SK-N-SH treated with all-trans-retinoic acid at 6 μM for 48 hours (cell line): ENCODE results near the gene PSMD12.

Experiments used
- ATAC-seq: fragments of 200-7000 bp; cut with Tn5 transposase; 3 replicates; pipeline ENCODE4 v1.9.1; 2020; ENCODE audit warnings: mild to moderate bottlenecking, moderate library complexity
- ARNTL ChIP-seq: fragments of 450-650 bp; formaldehyde crosslinking; IDR thresholded peaks from 2 replicates; pipeline ENCODE4 v1.5.0; 2020; ENCODE audit warnings: low read depth, mild to moderate bottlenecking, moderate library complexity, borderline replicate concordance
- BACH2 ChIP-seq: fragments of 250-450 bp; sonication (Bioruptor Pico); IDR thresholded peaks from 2 replicates; pipeline ENCODE4 v1.9.0; 2021; ENCODE audit warnings: mild to moderate bottlenecking, borderline replicate concordance
- CSDC2 ChIP-seq: fragments of 250-450 bp; sonication (Bioruptor Pico); IDR thresholded peaks from 2 replicates; pipeline ENCODE4 v1.5.0; 2020; ENCODE audit warnings: mild to moderate bottlenecking, moderate library complexity
- ESRRG ChIP-seq: fragments of 250-450 bp; sonication (Bioruptor Pico); IDR thresholded peaks from 2 replicates; pipeline ENCODE4 v1.6.1; 2021; ENCODE audit warnings: mild to moderate bottlenecking
- ISL1 ChIP-seq: fragments of 250-450 bp; sonication (Bioruptor Pico); IDR thresholded peaks from 2 replicates; pipeline ENCODE4 v2.1.2; 2022; ENCODE audit warnings: mild to moderate bottlenecking, moderate library complexity
- OSR1 ChIP-seq: fragments of 250-450 bp; sonication (Bioruptor Pico); IDR thresholded peaks from 2 replicates; pipeline ENCODE4 v1.8.0; 2022; ENCODE audit warnings: moderate library complexity, mild to moderate bottlenecking, inconsistent platforms
- PPARA ChIP-seq: fragments of 250-450 bp; sonication (Bioruptor Pico); IDR thresholded peaks from 2 replicates; pipeline ENCODE4 v1.5.0; 2020; ENCODE audit warnings: mild to moderate bottlenecking, borderline replicate concordance
- RARB ChIP-seq: fragments of 250-450 bp; sonication (Bioruptor Pico); IDR thresholded peaks from 2 replicates; pipeline ENCODE4 v1.8.0; 2021; ENCODE audit warnings: mild to moderate bottlenecking, moderate library complexity
- TCF4 ChIP-seq: fragments of 250-450 bp; sonication (Bioruptor Pico); IDR thresholded peaks from 2 replicates; pipeline ENCODE4 v1.8.0; 2021; ENCODE audit warnings: mild to moderate bottlenecking, moderate library complexity, borderline replicate concordance
- TOX ChIP-seq: fragments of 250-450 bp; sonication (Bioruptor Pico); IDR thresholded peaks from 2 replicates; pipeline ENCODE4 v1.8.0; 2021; ENCODE audit warnings: mild to moderate bottlenecking, moderate library complexity, borderline replicate concordance
- ZC3H10 ChIP-seq: fragments of 250-450 bp; sonication (Bioruptor Pico); IDR thresholded peaks from 2 replicates; pipeline ENCODE4 v1.5.1; 2021; ENCODE audit warnings: mild to moderate bottlenecking, moderate library complexity
- ZFP3 ChIP-seq: fragments of 250-450 bp; sonication (Bioruptor Pico); IDR thresholded peaks from 2 replicates; pipeline ENCODE4 v1.5.0; 2020; ENCODE audit warnings: mild to moderate bottlenecking, moderate library complexity
- ZFP30 ChIP-seq: fragments of 450-650 bp; formaldehyde crosslinking; IDR thresholded peaks from 2 replicates; pipeline ENCODE4 v1.5.0; 2022; ENCODE audit warnings: mild to moderate bottlenecking, moderate library complexity
- ZNF565 ChIP-seq: fragments of 450-650 bp; formaldehyde crosslinking; conservative IDR thresholded peaks from 2 replicates; pipeline ENCODE4 v1.5.0; 2020; ENCODE audit warnings: low read depth, mild to moderate bottlenecking, moderate library complexity
- ZNF70 ChIP-seq: fragments of 450-650 bp; formaldehyde crosslinking; IDR thresholded peaks from 2 replicates; pipeline ENCODE4 v1.5.0; 2020; ENCODE audit warnings: mild to moderate bottlenecking, moderate library complexity
- ZNF8 ChIP-seq: fragments of 450-650 bp; formaldehyde crosslinking; IDR thresholded peaks from 2 replicates; pipeline ENCODE4 v1.5.0; 2020; ENCODE audit warnings: mild to moderate bottlenecking, moderate library complexity
- TF ChIP-seq, protein P1 (sequence below): fragments of 250-450 bp; sonication (Bioruptor Pico); IDR thresholded peaks from 2 replicates; pipeline ENCODE4 v1.8.0; 2020; ENCODE audit warnings: mild to moderate bottlenecking, moderate library complexity, borderline replicate concordance
- TF ChIP-seq, protein P2 (sequence below): fragments of 250-450 bp; sonication (Bioruptor Pico); IDR thresholded peaks from 2 replicates; pipeline ENCODE4 v1.5.1; 2020; ENCODE audit warnings: low read depth, mild to moderate bottlenecking, moderate library complexity
- TF ChIP-seq, protein P3 (sequence below): fragments of 250-450 bp; sonication (Bioruptor Pico); IDR thresholded peaks from 2 replicates; pipeline ENCODE4 v1.5.1; 2021; ENCODE audit warnings: mild to moderate bottlenecking, moderate library complexity
- TF ChIP-seq, protein P4 (sequence below): fragments of 250-450 bp; sonication (Bioruptor Pico); IDR thresholded peaks from 2 replicates; pipeline ENCODE4 v1.8.0; 2021; ENCODE audit warnings: low read depth, mild to moderate bottlenecking, moderate library complexity, borderline replicate concordance

Gene PSMD12

DNA sequence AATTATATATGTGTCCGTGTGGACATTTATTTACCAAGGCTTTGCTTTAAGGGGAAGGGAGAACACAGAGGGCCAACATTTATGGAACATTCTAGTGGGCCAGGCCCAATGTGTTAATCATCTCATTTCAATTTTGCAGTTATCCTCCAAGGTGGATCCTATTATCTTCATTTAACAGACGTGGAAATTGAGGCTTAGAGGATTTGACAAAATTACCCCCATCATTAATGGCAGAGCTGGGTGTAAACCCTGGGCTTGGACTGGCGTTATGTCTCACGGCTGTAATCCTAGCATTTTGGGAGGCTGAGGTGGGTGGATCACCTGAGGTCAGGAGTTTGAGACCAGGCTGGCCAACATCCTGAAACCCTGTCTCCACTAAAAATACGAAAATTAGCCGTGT is 37.1 kb upstream of the PSMD12 start:
- no peak for ATAC-seq
- TF ChIP-seq ISL1 (no peak), RARB (CRISPR knock-in tag) (no peak), ARNTL (no peak), ZNF8 (no peak), PPARA (CRISPR knock-in tag) (no peak), ZC3H10 (CRISPR knock-in tag) (no peak), TOX (CRISPR knock-in tag) (no peak), TCF4 (no peak), ZNF565 (CRISPR knock-in tag) (no peak), OSR1 (CRISPR knock-in tag) (no peak), ZFP30 (CRISPR knock-in tag) (no peak), ZFP3 (CRISPR knock-in tag) (no peak), ZNF70 (CRISPR knock-in tag) (no peak), BACH2 (no peak), CSDC2 (no peak)
- TF ChIP-seq, protein P1, sequence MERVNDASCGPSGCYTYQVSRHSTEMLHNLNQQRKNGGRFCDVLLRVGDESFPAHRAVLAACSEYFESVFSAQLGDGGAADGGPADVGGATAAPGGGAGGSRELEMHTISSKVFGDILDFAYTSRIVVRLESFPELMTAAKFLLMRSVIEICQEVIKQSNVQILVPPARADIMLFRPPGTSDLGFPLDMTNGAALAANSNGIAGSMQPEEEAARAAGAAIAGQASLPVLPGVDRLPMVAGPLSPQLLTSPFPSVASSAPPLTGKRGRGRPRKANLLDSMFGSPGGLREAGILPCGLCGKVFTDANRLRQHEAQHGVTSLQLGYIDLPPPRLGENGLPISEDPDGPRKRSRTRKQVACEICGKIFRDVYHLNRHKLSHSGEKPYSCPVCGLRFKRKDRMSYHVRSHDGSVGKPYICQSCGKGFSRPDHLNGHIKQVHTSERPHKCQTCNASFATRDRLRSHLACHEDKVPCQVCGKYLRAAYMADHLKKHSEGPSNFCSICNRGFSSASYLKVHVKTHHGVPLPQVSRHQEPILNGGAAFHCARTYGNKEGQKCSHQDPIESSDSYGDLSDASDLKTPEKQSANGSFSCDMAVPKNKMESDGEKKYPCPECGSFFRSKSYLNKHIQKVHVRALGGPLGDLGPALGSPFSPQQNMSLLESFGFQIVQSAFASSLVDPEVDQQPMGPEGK, result no peak
- TF ChIP-seq, protein P2, sequence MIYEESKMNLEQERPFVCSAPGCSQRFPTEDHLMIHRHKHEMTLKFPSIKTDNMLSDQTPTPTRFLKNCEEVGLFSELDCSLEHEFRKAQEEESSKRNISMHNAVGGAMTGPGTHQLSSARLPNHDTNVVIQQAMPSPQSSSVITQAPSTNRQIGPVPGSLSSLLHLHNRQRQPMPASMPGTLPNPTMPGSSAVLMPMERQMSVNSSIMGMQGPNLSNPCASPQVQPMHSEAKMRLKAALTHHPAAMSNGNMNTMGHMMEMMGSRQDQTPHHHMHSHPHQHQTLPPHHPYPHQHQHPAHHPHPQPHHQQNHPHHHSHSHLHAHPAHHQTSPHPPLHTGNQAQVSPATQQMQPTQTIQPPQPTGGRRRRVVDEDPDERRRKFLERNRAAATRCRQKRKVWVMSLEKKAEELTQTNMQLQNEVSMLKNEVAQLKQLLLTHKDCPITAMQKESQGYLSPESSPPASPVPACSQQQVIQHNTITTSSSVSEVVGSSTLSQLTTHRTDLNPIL (CRISPR knock-in tag), result no peak
- TF ChIP-seq, protein P3, sequence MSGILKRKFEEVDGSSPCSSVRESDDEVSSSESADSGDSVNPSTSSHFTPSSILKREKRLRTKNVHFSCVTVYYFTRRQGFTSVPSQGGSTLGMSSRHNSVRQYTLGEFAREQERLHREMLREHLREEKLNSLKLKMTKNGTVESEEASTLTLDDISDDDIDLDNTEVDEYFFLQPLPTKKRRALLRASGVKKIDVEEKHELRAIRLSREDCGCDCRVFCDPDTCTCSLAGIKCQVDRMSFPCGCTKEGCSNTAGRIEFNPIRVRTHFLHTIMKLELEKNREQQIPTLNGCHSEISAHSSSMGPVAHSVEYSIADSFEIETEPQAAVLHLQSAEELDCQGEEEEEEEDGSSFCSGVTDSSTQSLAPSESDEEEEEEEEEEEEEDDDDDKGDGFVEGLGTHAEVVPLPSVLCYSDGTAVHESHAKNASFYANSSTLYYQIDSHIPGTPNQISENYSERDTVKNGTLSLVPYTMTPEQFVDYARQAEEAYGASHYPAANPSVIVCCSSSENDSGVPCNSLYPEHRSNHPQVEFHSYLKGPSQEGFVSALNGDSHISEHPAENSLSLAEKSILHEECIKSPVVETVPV (CRISPR knock-in tag), result no peak
- TF ChIP-seq, protein P4, sequence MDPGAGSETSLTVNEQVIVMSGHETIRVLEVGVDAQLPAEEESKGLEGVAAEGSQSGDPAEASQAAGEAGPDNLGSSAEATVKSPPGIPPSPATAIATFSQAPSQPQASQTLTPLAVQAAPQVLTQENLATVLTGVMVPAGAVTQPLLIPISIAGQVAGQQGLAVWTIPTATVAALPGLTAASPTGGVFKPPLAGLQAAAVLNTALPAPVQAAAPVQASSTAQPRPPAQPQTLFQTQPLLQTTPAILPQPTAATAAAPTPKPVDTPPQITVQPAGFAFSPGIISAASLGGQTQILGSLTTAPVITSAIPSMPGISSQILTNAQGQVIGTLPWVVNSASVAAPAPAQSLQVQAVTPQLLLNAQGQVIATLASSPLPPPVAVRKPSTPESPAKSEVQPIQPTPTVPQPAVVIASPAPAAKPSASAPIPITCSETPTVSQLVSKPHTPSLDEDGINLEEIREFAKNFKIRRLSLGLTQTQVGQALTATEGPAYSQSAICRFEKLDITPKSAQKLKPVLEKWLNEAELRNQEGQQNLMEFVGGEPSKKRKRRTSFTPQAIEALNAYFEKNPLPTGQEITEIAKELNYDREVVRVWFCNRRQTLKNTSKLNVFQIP (CRISPR knock-in tag), result no peak

DNA sequence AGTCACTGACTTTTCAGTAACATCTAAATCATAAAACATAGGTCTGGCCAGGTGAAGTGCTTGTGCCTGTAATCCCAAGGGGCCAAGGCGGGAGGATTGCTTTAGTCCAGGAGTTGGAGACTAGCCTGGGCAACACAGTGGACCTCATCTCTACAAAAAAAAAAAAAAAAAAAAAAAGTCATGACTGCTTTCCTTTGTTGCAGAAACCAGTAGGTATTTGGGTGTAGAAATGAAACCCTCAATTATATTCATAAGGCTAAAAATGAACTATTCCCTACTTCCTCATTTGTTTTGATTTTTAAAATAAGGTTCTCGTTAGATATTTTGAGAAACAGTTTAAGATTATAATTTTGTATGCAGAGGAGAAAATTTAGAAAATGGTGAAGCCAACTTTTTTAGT is 36.7 kb upstream of the PSMD12 start:
- ATAC-seq, result no peak
- TF ChIP-seq, protein P2 (CRISPR knock-in tag), result no peak
- TF ChIP-seq ZC3H10 (CRISPR knock-in tag) (no peak), ZNF70 (CRISPR knock-in tag) (no peak), ESRRG (no peak), TCF4 (no peak), ZFP30 (CRISPR knock-in tag) (no peak), OSR1 (CRISPR knock-in tag) (no peak), TOX (CRISPR knock-in tag) (no peak), ISL1 (no peak), ARNTL (no peak)
- TF ChIP-seq, protein P3 (CRISPR knock-in tag), result no peak
- TF ChIP-seq, all 23 proteins: peak for 0

DNA sequence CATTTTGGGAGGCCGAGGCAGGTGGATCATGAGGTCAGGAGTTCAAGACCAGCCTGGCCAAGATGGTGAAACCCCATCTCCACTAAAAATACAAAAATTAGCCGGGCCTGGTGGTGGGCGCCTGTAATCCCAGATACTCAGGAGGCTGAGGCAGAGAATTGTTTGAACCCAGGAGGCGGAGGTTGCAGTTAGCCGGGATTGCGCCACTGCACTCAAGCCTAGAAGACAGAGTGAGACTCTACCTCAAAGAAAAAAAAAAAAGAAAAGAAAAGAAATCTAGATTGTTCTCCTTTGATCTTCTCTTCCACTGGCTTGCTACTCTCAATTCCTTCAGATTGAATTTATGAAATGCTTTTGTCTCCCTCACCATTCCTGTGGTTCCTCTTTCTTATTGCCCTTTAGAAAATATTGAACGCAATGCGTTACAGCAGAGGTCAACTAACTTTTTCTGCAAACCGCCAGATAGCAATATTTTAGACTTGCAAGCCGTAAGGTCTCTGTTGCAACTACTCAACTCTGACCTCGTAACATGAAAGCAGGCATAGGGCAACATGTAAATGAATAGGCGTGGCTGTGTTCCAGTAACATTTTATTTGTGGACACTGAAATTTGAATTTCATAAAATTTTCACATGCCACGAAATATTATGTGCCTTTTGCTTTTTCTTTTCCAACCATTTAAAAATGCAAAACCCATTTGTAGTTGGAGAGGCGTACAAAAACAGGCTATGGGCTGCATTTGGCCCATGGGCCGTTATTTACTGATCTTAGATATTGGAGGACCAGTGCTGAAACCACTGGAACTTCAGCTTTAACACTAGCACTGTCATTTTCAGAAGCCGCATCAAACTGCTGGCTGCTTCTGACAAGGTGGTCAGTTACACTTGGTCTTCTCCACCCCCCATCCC is 35.5 kb upstream of the PSMD12 start:
- TF ChIP-seq TCF4, result no peak
- no peak for ATAC-seq
